ENCODE results near the gene C1orf94. TPM values are rescaled to one million over a fixed set of nuclear protein-coding genes. Genes with fewer than 3 reads are reported as not detected.

The C1orf94 gene
- total and polyA plus RNA-seq, 9 donors, result not detected

- Histone ChIP-seq H3K4me3 (no peak overlapping the region), H3K27me3 (no peaks in the 10 kb centered on the region), H3K9me3 (no peaks in the 10 kb centered on the region), H3K27ac (no peak overlapping the region), H3K36me3 (no peaks in the 10 kb centered on the region), H3K4me1 (ENCODE audit: insufficient read depth) (no peaks in the 10 kb centered on the region)
- 82 to 85% (median 84%) methylated on average over 4 of the region's 4 CpGs for WGBS, 3 donors
- intact Hi-C loops (cut with DNase I), result no loop called here
- TF ChIP-seq POLR2A (IDR thresholded peaks at IDR 0.05), result no peak
- no peak for TF ChIP-seq EP300 (IDR thresholded peaks at IDR 0.05)
- no peak for TF ChIP-seq CTCF (IDR thresholded peaks at IDR 0.05)
- no peak for DNase-seq
Measured at GRCh38 chr1:34212673-34213072, 36.0 kb downstream of the C1orf94 start.

DNA sequence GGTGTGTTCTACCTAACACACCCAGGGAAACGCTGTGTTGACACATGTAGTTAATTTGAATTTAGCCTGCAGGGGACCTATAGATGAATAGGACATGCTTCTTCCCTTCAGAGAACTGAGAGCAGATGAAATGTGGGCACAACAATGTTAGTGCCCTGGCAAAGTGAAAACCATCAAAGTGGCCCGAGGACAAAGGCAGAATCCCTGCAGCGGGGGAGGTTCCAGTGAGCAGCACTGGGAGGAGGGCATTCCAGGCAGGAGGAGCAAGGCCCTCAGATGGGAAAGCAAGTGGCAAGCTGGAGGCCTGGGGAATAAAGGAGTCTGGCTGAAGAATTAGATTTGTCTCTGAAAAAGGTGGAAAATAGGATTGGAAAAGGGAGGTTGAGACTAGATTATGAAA, 37.2 kb downstream of the C1orf94 start:
- Histone ChIP-seq H3K4me3 (no peak overlapping the region), H3K9me3 (no peaks in the 10 kb centered on the region), H3K4me1 (ENCODE audit: insufficient read depth) (no peaks in the 10 kb centered on the region), H3K27ac (no peak overlapping the region), H3K36me3 (no peaks in the 10 kb centered on the region), H3K27me3 (no peaks in the 10 kb centered on the region)
- TF ChIP-seq POLR2A (IDR thresholded peaks at IDR 0.05) (no peak), EP300 (IDR thresholded peaks at IDR 0.05) (no peak), CTCF (IDR thresholded peaks at IDR 0.05) (no peak)
- intact Hi-C loops (cut with DNase I), result no loop called here
- DNase-seq, result no peak
- 38 to 52% (median 42%) methylated on average over 3 of the region's 3 CpGs for WGBS, 3 donors

- no peaks in the 10 kb centered on the region for H3K9me3 ChIP-seq
- no peaks in the 10 kb centered on the region for H3K4me1 ChIP-seq (ENCODE audit: insufficient read depth)
- no peak for TF ChIP-seq EP300 (IDR thresholded peaks at IDR 0.05)
- TF ChIP-seq CTCF (IDR thresholded peaks at IDR 0.05), result no peak
- TF ChIP-seq POLR2A (IDR thresholded peaks at IDR 0.05), result no peak
- H3K36me3 ChIP-seq, result no peaks in the 10 kb centered on the region
- intact Hi-C loops (cut with DNase I), result no loop called here
- H3K27me3 ChIP-seq, result no peaks in the 10 kb centered on the region
- 69 to 84% (median 73%) methylated on average over 1 of the region's 1 CpG for WGBS, 3 donors
- H3K27ac ChIP-seq, result no peak overlapping the region
- DNase-seq, result no peak
- H3K4me3 ChIP-seq, result no peak overlapping the region
Measured at GRCh38 chr1:34231441-34231840, 54.7 kb downstream of the C1orf94 start.

DNA sequence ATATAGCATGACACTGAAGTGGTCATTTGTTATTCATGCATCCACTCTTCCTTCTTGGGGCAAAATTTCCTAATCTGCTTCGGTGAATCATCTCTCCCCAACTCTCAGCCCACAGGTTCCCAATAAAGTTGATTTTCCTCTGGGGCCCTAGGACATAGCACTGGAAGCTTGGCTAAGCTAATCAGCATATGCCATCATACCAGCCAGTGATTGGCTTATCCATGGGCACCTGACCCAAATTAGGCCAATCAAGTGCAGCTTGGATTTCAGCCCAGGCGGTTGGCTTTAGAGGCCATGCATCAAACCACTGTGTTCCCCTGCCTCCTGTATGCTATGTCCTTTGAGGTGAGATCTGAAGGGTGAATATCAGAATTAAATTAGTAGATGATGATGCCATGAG, 58.9 kb downstream of the C1orf94 start:
- Histone ChIP-seq H3K4me3 (no peak overlapping the region), H3K27ac (no peak overlapping the region), H3K36me3 (no peaks in the 10 kb centered on the region), H3K4me1 (ENCODE audit: insufficient read depth) (no peaks in the 10 kb centered on the region), H3K9me3 (no peaks in the 10 kb centered on the region), H3K27me3 (no peaks in the 10 kb centered on the region)
- TF ChIP-seq CTCF (IDR thresholded peaks at IDR 0.05) (no peak), EP300 (IDR thresholded peaks at IDR 0.05) (no peak), POLR2A (IDR thresholded peaks at IDR 0.05) (no peak)
- intact Hi-C loops (cut with DNase I), result no loop called here
- 90 to 92% (median 91%) methylated on average over 2 of the region's 2 CpGs for WGBS, 3 donors
- DNase-seq, result no peak

DNA sequence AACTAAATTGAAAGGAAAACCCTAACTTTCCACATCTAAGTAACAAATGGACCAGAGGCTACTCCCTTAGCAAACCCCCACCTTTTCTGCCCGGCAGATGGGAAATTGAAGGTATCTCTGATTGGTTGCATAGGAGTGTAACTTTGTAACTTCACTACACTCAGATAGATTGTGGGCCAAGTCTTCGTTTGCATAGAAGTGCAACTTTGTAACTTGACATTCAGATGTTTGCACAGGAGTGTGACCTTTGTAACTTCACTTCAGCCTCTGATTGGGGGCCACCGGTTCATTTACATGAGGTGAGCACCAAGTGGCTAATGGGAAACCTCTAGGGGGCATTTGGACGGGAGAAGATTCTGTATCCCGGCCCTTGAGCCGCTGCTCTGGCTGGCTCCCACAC, 59.4 kb downstream of the C1orf94 start:
- intact Hi-C loops (cut with DNase I), result no loop called here
- TF ChIP-seq CTCF (IDR thresholded peaks at IDR 0.05) (no peak), POLR2A (IDR thresholded peaks at IDR 0.05) (no peak), EP300 (IDR thresholded peaks at IDR 0.05) (no peak)
- DNase-seq, result no peak
- H3K27ac ChIP-seq, result no peak overlapping the region
- no peaks in the 10 kb centered on the region for H3K27me3 ChIP-seq
- no peak overlapping the region for H3K4me3 ChIP-seq
- no peaks in the 10 kb centered on the region for H3K4me1 ChIP-seq (ENCODE audit: insufficient read depth)
- no peaks in the 10 kb centered on the region for H3K9me3 ChIP-seq
- 58 to 85% (median 61%) methylated on average over 6 of the region's 6 CpGs for WGBS, 3 donors
- H3K36me3 ChIP-seq, result no peaks in the 10 kb centered on the region

Data from ovary (tissue), 9 donors.